ENCODE data around the gene CACUL1. TPM values are rescaled to one million over a fixed set of nuclear protein-coding genes. Genes with fewer than 3 reads are reported as not detected.

The CACUL1 gene
- total RNA-seq, 2 experiments from 2014 or later, result 12.0 to 27.6 TPM

- H3K36me3 ChIP-seq (ENCODE audit: insufficient read depth, low read length), result peaks cover 21% of the 10 kb centered on the region
- H3K9me3 ChIP-seq (ENCODE audit: low read length), result no peaks in the 10 kb centered on the region
- peaks cover 31% of the 10 kb centered on the region for H3K4me1 ChIP-seq (ENCODE audit: insufficient read depth, low read length, poor library complexity, severe bottlenecking)
- H4K20me1 ChIP-seq (ENCODE audit: insufficient read depth, low read length), result peaks cover 20% of the 10 kb centered on the region
- H3K9me2 ChIP-seq (ENCODE audit: insufficient read depth, low read length), result no peaks in the 10 kb centered on the region
- ChIA-PET CTCF (ENCODE audit: unreplicated experiment) (no interaction called here), POLR2A (interaction anchor here (0.7 to 3.7 kb wide), 3 partner anchors 19 to 24 kb away, joined by 3 to 37 read pairs (median 3); no protein-coding TSS in a partner anchor)
- DNase-seq (ENCODE audit: low spot score), result no peak
- BruUV-seq (replicated peaks), result TSS peak; percentile 57
- intact Hi-C loops (cut with micrococcal nuclease; ENCODE audit: unreplicated experiment), result loop anchor here (10.0 kb wide), 2 partner anchors 552 to 842 kb away; partner anchors contain the start of gene TIAL1
- peak overlapping the region; percentile 97 for H3K4me2 ChIP-seq (ENCODE audit: low read length)
- H2AFZ ChIP-seq (ENCODE audit: low read length), result no peak overlapping the region
- no peak for TF ChIP-seq EZH2phosphoT487 (IDR thresholded peaks at IDR 0.05; ENCODE audit: borderline replicate concordance, low read depth, low read length)
- TF ChIP-seq, protein P1, sequence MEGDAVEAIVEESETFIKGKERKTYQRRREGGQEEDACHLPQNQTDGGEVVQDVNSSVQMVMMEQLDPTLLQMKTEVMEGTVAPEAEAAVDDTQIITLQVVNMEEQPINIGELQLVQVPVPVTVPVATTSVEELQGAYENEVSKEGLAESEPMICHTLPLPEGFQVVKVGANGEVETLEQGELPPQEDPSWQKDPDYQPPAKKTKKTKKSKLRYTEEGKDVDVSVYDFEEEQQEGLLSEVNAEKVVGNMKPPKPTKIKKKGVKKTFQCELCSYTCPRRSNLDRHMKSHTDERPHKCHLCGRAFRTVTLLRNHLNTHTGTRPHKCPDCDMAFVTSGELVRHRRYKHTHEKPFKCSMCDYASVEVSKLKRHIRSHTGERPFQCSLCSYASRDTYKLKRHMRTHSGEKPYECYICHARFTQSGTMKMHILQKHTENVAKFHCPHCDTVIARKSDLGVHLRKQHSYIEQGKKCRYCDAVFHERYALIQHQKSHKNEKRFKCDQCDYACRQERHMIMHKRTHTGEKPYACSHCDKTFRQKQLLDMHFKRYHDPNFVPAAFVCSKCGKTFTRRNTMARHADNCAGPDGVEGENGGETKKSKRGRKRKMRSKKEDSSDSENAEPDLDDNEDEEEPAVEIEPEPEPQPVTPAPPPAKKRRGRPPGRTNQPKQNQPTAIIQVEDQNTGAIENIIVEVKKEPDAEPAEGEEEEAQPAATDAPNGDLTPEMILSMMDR (conservative IDR thresholded peaks at IDR 0.05; ENCODE audit: low read length), result no peak
- peak overlapping the region; percentile 98 for H3K4me3 ChIP-seq (ENCODE audit: low read depth, low read length, poor library complexity, severe bottlenecking)
- peaks cover 66% of the 10 kb centered on the region for H3K79me2 ChIP-seq (ENCODE audit: insufficient read depth, low read depth, low read length)
- H3K27ac ChIP-seq (ENCODE audit: low read depth, low read length, poor library complexity, severe bottlenecking), result no peak overlapping the region
Observed at GRCh38 chr10:118752409-118752808, 2.4 kb downstream of the CACUL1 start.

DNA sequence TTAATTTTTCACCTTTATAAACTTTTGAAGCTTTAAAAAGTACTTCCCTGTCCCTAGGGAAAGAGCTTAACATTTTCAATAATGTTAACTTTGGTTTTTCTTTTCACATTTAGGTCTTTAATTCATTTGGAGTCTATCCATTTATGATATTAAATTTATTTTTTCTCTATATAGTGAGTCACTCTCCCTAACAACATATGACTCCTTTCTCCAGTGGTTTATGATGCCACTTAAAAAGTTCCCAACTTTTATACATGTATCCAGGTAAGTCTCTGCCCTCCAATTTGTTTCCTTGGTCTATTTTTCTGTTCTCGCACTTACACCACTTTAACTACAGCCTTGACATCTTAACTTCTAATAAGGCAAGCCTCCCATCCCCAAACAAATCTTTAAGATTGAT, 3.5 kb downstream of the CACUL1 start:
- ChIA-PET CTCF (ENCODE audit: unreplicated experiment) (no interaction called here), POLR2A (interaction anchor here (0.7 to 1.2 kb wide), 3 partner anchors 10 to 591 kb away, joined by 3 to 5 read pairs (median 3); no protein-coding TSS in a partner anchor)
- Histone ChIP-seq H3K4me3 (ENCODE audit: low read depth, low read length, poor library complexity, severe bottlenecking) (no peak overlapping the region), H4K20me1 (ENCODE audit: insufficient read depth, low read length) (peaks cover 20% of the 10 kb centered on the region), H3K4me2 (ENCODE audit: low read length) (no peak overlapping the region), H3K27ac (ENCODE audit: low read depth, low read length, poor library complexity, severe bottlenecking) (no peak overlapping the region), H3K79me2 (ENCODE audit: insufficient read depth, low read depth, low read length) (peaks cover 77% of the 10 kb centered on the region), H3K36me3 (ENCODE audit: insufficient read depth, low read length) (peaks cover 21% of the 10 kb centered on the region), H2AFZ (ENCODE audit: low read length) (no peak overlapping the region), H3K4me1 (ENCODE audit: insufficient read depth, low read length, poor library complexity, severe bottlenecking) (peaks cover 29% of the 10 kb centered on the region), H3K9me3 (ENCODE audit: low read length) (no peaks in the 10 kb centered on the region), H3K9me2 (ENCODE audit: insufficient read depth, low read length) (no peaks in the 10 kb centered on the region)
- DNase-seq (ENCODE audit: low spot score), result no peak
- TF ChIP-seq, protein P1 (conservative IDR thresholded peaks at IDR 0.05; ENCODE audit: low read length), result no peak
- TF ChIP-seq EZH2phosphoT487 (IDR thresholded peaks at IDR 0.05; ENCODE audit: borderline replicate concordance, low read depth, low read length), result no peak
- no TSS peak for BruUV-seq (replicated peaks)
- intact Hi-C loops (cut with micrococcal nuclease; ENCODE audit: unreplicated experiment), result loop anchor here (10.0 kb wide), 2 partner anchors 554 to 844 kb away; partner anchors contain the start of gene TIAL1

- peaks cover 86% of the 10 kb centered on the region for H3K79me2 ChIP-seq (ENCODE audit: insufficient read depth, low read depth, low read length)
- no peak overlapping the region for H3K4me3 ChIP-seq (ENCODE audit: low read depth, low read length, poor library complexity, severe bottlenecking)
- H4K20me1 ChIP-seq (ENCODE audit: insufficient read depth, low read length), result peaks cover 9% of the 10 kb centered on the region; the same call in 1 of the 2 replicates
- H3K36me3 ChIP-seq (ENCODE audit: insufficient read depth, low read length), result peaks cover 21% of the 10 kb centered on the region
- no peak overlapping the region for H3K4me2 ChIP-seq (ENCODE audit: low read length)
- H3K9me3 ChIP-seq (ENCODE audit: low read length), result no peaks in the 10 kb centered on the region
- peaks cover 13% of the 10 kb centered on the region for H3K4me1 ChIP-seq (ENCODE audit: insufficient read depth, low read length, poor library complexity, severe bottlenecking)
- H3K9me2 ChIP-seq (ENCODE audit: insufficient read depth, low read length), result no peaks in the 10 kb centered on the region
- ChIA-PET CTCF (ENCODE audit: unreplicated experiment) (no interaction called here), POLR2A (no interaction called here)
- TF ChIP-seq EZH2phosphoT487 (IDR thresholded peaks at IDR 0.05; ENCODE audit: borderline replicate concordance, low read depth, low read length), result no peak
- TF ChIP-seq, protein P1 (conservative IDR thresholded peaks at IDR 0.05; ENCODE audit: low read length), result no peak
- no peak for DNase-seq (ENCODE audit: low spot score)
- intact Hi-C loops (cut with micrococcal nuclease; ENCODE audit: unreplicated experiment), result no loop called here
- H3K27ac ChIP-seq (ENCODE audit: low read depth, low read length, poor library complexity, severe bottlenecking), result no peak overlapping the region
- H2AFZ ChIP-seq (ENCODE audit: low read length), result no peak overlapping the region
- no TSS peak for BruUV-seq (replicated peaks)
Observed at GRCh38 chr10:118748041-118748440, 6.7 kb downstream of the CACUL1 start.
